Measurements from ENCODE around the gene EDC3. TPM values are rescaled to one million over a fixed set of nuclear protein-coding genes. Genes with fewer than 3 reads are reported as not detected.

The EDC3 gene
- total RNA-seq, 4 donors from 2014 or later, result 10.5 to 20.4 (median 15.0) TPM

DNA sequence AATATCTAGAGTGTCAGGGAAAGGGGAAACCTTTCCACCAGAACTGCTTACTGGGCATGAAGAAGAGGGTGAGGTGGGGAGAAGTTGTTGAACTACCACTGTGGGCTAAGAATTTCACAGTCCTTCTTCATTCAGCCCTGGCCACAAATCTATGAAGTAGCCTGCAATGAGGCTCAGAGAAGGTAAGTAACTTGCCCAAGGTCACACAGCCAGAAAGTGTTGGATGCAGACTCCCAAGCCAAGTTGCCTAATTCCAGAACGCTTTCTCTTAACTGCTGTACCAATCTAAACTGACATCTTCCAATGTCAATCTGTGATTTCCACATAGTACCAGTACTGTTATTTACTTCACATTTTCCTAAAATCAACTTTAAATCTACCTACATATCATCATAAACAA, 27.4 kb upstream of the EDC3 start:
- TF ChIP-seq, protein P1, sequence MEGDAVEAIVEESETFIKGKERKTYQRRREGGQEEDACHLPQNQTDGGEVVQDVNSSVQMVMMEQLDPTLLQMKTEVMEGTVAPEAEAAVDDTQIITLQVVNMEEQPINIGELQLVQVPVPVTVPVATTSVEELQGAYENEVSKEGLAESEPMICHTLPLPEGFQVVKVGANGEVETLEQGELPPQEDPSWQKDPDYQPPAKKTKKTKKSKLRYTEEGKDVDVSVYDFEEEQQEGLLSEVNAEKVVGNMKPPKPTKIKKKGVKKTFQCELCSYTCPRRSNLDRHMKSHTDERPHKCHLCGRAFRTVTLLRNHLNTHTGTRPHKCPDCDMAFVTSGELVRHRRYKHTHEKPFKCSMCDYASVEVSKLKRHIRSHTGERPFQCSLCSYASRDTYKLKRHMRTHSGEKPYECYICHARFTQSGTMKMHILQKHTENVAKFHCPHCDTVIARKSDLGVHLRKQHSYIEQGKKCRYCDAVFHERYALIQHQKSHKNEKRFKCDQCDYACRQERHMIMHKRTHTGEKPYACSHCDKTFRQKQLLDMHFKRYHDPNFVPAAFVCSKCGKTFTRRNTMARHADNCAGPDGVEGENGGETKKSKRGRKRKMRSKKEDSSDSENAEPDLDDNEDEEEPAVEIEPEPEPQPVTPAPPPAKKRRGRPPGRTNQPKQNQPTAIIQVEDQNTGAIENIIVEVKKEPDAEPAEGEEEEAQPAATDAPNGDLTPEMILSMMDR (IDR thresholded peaks at IDR 0.05; ENCODE audit: low read depth), result no peak

DNA sequence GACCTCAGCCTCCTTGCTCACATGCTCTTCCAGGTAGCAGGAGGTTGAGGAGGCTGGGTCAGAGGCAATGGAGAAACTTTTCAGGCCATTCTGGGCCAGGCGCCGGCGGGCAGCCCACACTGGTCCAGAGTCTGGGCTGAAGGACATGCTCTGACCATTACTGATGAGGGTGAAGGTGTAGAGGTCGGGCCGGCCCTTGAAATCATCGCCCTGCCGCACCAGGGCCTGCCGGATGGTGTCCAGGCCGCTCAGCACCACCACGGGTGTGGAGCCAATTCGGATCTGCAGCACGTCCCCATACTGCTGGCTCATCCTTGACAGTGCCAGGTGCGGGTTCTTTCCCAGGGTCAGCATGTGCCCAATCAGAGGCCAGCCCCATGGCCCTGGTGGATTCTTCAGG, 26.8 kb upstream of the EDC3 start:
- TF ChIP-seq, protein P1 (IDR thresholded peaks at IDR 0.05; ENCODE audit: low read depth), result no peak

DNA sequence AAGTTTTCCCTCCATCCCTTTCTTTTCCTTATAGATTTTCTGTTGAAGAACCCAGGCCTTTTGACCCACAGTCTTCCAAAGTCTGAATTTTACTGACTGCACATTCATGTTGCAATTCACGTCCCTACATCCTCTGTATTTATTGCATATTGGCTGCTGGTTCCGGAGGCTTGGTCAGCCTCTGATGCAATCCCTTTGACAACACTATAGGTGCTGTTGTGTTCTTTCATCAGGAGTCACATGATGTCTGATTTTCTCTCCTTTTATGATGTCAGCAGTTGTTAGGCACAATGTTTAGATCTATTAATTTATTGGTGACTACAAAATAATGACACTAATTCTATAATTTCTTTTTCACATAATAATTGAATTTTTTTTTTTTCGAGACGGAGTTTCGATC, 20.8 kb upstream of the EDC3 start:
- TF ChIP-seq, protein P1 (IDR thresholded peaks at IDR 0.05; ENCODE audit: low read depth), result no peak

DNA sequence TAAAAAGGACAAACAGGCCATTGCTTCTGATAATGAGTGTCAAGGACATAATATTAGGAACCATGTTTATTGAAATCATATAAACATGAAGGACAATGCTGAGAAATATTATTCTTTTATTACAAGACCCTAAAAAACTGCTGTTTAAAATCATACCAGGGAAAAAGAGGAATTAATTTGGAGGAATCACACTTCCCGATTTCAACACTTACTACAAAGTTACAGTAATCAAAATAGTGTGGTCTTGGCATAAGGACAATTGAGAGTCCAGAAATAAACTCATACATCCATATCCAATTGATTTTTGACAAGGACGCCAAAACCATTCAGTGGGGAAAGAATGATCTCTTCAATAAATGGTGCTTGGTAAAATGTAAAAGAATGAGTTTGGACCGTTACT, 16.5 kb upstream of the EDC3 start:
- TF ChIP-seq, protein P1 (IDR thresholded peaks at IDR 0.05; ENCODE audit: low read depth), result no peak

DNA sequence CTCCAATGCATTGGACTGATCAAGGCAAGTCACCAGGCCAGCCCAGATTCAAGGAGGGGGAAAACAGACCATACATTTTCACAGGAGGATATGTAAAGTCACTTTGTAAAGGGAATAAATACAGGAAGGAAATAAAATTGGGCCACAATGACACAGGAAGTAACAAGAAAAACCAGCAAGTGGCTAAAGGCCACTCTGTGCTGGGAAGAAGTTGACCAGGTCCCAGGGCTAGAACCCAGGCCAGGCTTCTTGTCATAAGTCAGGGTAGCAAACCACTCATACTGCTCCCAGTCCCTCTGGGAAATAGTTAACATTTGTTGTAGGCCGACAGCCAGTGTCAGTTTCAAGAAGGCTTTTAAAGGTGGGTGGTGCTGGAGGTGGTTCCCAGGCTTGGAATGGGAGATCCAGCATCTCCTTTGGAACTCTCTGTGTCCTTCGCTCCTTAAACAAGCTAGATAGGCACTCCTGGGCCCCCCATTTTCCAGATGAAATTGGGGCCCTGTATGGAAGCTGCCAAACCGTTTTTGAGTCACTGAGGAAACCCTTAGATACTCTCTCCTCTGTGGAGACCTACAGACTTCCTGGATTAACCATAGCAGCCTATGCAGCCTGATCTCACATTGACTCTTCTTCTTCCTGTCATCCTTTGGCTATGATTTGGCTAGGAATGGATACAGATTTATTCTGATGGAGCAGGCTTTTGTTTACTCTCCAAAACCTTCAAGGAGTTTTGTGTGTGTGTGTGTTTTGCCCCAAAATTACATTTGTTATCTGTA, 14.7 kb upstream of the EDC3 start:
- TF ChIP-seq, protein P1 (IDR thresholded peaks at IDR 0.05; ENCODE audit: low read depth), result no peak

DNA sequence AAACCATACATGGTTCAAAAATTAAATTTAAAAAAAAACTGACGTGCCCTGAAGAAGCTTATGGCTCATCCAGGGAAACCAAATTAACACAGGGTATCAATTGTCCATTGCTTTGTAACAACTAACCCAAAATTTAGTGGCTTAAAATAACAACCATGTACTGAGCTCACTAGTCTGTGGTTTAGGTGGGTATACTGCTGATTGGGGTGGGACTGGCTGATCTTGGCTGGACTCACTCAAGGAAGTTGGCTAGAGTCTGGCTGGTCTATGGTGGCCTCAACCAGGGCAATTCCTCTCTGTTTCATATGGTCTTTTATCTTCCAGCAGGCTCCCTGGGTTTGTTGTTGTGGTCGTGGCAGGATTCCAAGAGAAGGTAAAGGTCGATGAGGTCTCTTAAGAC, 14.1 kb upstream of the EDC3 start:
- TF ChIP-seq, protein P1 (IDR thresholded peaks at IDR 0.05; ENCODE audit: low read depth), result no peak

DNA sequence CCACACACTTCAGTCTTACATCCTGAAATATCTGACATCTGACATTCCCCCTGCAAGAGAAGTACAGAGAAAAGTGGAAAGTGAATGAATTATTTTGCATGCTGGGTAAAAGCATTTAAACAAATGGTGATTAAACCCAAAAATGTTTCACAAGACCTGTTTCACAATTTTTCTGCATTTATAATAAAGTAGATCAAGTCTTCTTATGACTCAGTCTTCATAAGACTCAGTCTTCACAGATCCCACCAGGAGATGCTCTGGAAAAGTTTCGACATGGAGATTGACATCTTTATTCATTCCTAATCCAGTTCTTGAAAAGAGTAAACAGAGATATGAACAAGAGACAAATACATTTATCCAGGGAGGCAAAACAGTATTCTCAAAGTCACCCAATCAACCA, 13.2 kb upstream of the EDC3 start:
- TF ChIP-seq, protein P1 (IDR thresholded peaks at IDR 0.05; ENCODE audit: low read depth), result no peak
